NT2/D1 (cell line): ENCODE results near the gene CXADR.

Experiments
- YY1 ChIP-seq: IDR thresholded peaks from 2 replicates; pipeline ENCODE4 v1.6.1; 2011; ENCODE audit not compliant: insufficient read length, insufficient read depth
- ZNF274 ChIP-seq: IDR thresholded peaks from 2 replicates; pipeline ENCODE4 v1.6.1; 2011; ENCODE audit warnings: mild to moderate bottlenecking, low read depth, low read length

- no peak for TF ChIP-seq YY1
- TF ChIP-seq ZNF274 = no peak
Measured at GRCh38 chr21:17607684-17608083, 94.8 kb downstream of the CXADR start.
